Kidney tubule cell (primary cell): ENCODE data around the gene GRIP1.
A peak's percentile ranks its signal among the peaks of the same experiment; 100 is the strongest.
"Not testable (repeated sequence)": the region's sequence is repeated elsewhere in the genome, so short reads cannot be mapped to it uniquely, and the experiment has no call there.

Source experiments
- DNase-seq: peaks from one replicate; pipeline ENCODE4 v3.0.0-alpha.2; 2018; ENCODE audit warnings: low spot score

Gene GRIP1

DNA sequence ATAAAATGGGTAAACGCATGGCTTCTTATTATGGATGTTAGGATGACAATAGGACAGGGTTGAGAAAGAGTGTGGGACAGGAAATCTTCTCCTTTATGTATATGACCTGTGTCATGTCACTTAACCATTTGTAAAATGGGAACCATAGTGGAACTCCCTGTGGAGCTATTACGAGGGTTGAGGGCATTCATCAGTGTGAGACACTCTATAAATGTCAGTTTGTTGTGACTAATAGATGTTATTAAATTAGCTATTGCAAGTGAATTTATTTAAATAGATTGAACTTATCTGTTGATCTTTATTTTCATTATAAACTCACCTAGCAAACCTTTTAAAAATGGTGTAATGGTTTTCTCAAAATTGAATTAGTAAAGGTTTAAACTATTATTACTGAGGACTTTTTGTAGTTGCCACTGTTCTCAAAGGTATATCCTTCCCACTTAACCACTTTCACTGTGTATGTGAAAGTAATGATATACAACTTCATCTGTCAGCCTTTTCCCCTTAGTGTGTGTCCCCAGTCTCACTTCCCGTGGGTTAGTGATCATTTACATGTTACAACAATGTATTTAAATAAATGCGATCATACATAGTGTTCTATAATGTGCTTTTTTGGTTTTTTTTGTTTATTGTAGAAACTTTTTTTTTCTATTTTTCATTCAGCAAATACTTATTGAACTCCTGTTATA lies 359.5 kb downstream of the GRIP1 start:
- no peak for DNase-seq

DNA sequence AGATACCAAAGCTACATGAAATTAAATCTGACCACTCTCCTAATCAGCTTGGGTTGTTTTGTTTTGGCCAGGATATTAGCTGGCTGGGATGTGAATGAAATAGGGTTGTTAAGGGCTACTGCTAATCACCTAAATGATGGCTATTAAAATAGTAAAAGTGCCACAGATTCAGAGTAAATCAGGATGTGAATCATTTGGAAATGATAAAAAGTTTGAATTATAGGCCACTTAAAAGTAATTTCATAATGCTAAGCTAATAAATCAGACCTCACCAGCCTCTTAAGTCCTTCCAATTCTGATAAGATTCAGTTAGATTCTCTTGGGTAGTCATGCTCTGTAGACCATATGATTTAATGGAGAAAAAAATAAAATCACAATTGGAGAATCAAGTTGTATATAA lies 364.6 kb downstream of the GRIP1 start:
- no peak for DNase-seq

DNA sequence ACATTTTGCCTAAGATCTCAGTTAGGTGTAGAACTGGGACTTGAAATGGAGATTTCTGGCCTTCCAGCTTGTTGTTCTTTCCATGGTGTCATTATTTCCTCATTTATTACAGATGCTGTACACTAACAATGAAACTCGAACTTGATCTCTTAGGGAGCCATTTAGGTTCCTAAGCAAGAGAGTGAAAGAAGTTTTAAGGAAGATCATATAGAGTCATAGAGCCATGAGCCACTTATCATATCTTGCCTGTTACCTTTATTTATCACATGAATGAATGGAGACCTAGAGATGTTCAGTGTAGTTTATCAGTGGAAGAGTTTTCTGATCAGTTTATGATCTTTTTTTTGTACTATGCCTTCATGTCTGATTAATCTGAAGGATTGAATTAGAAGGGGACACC lies 366.7 kb downstream of the GRIP1 start:
- DNase-seq = no peak

DNA sequence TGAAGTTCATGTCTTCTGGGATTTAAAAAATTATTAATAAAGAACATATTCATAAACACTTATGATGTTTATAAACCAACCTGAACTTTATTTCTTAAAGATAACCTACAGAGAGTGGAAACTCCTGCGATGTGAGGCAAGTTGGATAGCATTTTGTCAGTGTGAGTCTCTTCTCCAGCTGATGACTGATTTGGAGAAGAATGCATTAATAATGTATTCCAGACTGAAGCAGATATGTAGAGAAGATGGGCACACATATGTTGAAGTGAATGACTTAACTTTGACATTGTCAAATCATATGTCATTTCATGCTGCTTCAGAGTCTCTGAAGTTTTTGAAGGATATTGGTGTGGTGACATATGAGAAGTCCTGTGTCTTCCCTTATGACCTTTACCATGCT lies 369.3 kb downstream of the GRIP1 start:
- no peak for DNase-seq

DNA sequence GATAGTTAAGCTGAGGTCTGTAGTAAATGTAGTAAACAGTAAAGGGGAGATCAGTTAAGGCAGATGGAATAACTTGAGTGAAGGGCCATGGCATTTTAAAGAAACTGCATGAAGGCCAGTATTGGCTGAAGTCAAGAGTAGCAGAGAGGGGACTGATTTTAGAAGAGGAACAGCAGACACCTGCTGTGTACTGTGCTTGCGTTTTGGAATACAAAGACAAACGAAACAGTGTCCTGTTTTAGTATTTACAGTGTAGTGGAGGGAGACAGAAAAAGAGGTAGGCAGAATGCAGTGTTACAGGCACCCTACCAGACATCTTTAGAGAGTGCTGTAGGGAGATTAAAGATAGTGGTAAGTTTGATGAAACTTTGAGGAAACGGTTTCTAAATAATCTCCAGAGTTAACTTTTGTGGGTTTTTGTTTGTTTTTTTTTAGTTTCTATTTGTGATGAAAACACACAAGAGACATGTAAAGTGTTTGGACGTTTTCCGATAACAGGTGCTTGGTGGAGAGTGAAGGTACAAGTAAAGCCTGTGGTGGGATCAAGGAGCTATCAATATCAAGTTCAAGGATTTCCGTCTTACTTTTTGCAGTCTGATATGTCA lies 374.5 kb downstream of the GRIP1 start:
- no peak for DNase-seq

DNA sequence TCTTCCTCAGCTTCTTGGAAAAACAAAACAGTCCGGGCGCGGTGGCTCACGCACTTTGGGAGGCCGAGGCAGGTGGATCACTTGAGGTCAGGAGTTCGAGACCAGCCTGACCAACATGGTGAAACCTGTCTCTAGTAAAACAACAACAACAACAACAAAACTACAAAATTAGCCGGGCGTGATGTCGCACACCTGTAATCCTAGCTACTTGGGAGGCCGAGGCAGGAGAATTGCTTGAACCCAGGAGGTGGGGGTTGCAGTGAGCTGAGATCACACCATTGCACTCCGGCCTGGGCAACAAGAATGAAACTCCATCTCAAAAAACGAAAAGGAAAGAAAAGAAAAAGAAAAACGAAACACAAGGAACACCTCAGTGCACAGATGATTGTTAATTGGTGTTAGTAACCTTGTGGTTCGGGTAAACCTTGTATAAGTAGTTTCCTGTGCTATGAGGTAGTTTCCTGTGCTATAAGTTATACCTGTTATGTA lies 375.5 kb downstream of the GRIP1 start:
- DNase-seq = not testable (repeated sequence)

DNA sequence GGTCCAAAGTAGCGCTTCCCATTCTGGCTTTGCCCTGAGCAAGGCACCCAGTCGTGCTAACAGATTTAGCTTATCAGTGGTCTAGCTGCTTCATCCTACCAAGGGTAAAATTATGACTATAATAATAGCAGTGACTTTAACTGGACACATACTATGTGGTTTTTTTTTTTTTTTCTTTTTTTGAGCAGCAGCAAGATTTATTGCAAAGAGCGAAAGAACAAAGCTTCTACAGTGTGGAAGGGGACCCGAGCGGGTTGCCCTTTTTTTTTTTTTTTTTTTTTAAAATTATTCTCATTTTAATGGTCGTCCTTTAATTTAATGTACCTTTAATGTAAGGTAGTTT lies 376.1 kb downstream of the GRIP1 start:
- DNase-seq = no peak

DNA sequence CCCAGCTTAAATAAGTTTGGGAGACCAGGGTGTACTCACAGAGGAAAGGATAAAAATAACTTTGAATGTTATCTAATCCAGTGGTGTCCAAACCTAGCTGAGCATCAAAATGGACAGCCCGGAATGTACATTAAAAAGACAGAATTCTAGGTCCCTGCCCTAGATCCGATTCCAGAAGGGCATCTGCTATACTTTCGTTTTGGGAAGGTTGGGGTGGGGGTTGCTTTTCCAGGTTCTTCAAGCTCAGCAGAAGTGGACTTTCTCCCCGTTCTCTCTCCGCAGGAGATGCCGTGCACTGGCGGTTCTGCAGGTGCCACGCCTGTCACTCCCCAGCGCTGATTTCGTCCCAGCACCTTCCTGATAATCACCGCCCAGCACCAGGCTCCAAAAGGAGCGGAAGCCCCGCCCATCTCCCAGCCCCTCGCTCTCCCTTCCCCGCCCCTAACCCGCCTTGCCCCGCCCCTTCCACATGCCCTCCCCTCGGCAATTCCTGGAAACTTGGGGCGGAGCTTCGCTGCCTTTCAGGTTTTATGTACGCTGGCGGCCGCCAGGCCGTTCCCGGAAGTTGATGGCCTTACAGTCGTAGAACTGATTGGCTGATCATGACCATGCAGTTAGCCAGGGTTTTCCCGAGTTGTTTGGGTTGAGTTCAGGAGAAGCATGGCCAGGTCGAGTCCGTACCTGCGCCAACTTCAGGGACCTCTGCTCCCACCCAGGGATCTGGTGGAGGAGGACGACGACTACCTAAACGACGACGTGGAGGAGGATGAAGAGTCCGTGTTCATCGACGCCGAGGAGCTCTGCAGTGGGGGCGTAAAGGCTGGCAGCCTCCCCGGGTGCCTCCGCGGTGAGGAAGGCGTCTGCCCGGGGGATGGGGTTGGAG lies 376.7 kb downstream of the GRIP1 start, which contains the start of gene HELB:
HELB (plus strand) TSS at position 550 of the 883 bp plus-strand sequence; CDS start at position 661, 111 bp downstream.
- DNase-seq = peak; percentile 98

DNA sequence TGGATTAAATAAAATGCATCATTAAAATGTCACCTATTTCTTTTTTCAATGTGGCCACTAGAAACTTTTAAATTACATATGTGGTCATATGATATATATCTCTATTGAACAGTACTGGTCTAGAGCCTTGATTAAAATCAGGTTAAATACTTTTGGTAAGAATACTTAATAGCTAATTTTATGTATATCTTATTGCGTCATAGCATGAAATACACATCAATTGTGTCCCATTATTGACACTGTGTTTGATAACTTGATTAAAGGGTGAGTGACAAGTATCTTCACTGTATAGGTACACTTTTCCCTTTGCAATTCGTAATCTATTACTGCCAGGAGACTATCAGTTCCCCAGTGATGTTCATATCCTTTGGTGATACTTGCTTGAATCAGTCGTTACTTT lies 381.0 kb downstream of the GRIP1 start:
- DNase-seq = no peak
